ENCODE measurements around the gene CAMK1D. TPM values are rescaled to one million over a fixed set of nuclear protein-coding genes. Genes with fewer than 3 reads are reported as not detected.

Gene CAMK1D
- total and polyA plus RNA-seq, 2 of the 4 experiments (the other 2 are of a cell fraction), result 5.0 to 5.3 TPM

DNA sequence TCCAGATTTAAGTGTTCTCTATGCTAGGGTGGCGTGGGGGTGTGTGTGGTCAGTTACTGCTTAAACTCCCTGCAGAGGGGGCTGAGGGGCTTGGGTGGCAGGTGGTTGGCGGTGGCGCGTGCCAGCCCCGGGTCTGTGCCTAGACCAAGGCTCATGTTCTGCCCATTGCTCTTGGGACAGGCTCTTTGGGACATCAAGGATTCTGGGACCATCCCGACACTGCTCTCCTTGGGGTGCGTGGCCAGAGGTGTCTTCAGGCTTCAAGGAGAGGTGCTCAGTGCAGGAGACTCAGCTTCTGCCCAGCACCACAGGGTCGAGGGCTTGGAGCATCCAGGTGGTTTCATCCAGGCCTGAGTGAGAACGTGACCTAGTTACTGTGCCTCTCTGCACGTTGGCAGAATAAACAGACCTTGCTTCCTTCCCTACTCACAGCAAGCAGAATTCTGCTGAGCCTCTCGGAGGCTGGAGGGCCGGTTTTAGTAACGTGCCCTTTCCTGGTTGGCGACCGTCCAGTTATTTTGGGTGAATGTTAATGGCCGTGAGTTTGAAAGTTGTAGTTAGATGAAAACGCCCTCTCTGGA is 39.9 kb downstream of the CAMK1D start:
- BruUV-seq (replicated peaks), result no TSS peak
- no peaks in the 10 kb centered on the region for H3K36me3 ChIP-seq (ENCODE audit: control insufficient read depth, insufficient read depth, low read length)
- H2BK120ac ChIP-seq (ENCODE audit: low read depth, low read length), result no peak overlapping the region
- no peaks in the 10 kb centered on the region for H4K20me1 ChIP-seq (ENCODE audit: insufficient read depth, low read length)
- ATAC-seq (ENCODE audit: low read depth) (no peak), DNase-seq (no peak)
- in situ Hi-C loops (cut with MboI; ENCODE audit: low sequenced_read_pairs), result no loop called here
- H3K9me3 ChIP-seq (ENCODE audit: control insufficient read depth, insufficient read depth, low read length), result 0 out of 2 replicates have a peak, but pooled peaks cover 3% of the 10 kb centered on the region
- dilution Hi-C loops (cut with HindIII; ENCODE audit: low sequenced_read_pairs, unreplicated experiment), result no loop called here
- H3K18ac ChIP-seq (ENCODE audit: low read depth, low read length), result no peak overlapping the region
- no peaks in the 10 kb centered on the region for H3K79me1 ChIP-seq (ENCODE audit: low read depth in 1 of 2, low read length in 2 of 2)
- H2AK5ac ChIP-seq (ENCODE audit: low read depth, low read length), result no peak overlapping the region
- H3K9me1 ChIP-seq (ENCODE audit: insufficient read depth, low read length), result no peaks in the 10 kb centered on the region
- ChIA-PET POLR2A (ENCODE audit: unreplicated experiment) (no interaction called here), CTCF (no interaction called here)
- no peak overlapping the region for H3K56ac ChIP-seq (ENCODE audit: extremely low read depth, insufficient read depth, low read length)
- no peaks in the 10 kb centered on the region; the same call in 1 of the 2 replicates for H3K4me1 ChIP-seq (ENCODE audit: control insufficient read depth, insufficient read depth, low read length)
- no peak overlapping the region for H3K9ac ChIP-seq (ENCODE audit: low read depth, low read length)
- H4K91ac ChIP-seq (ENCODE audit: insufficient read depth, low read depth, low read length), result no peak overlapping the region
- H2AFZ ChIP-seq (replicated peaks; ENCODE audit: low read length, poor library complexity), result no peak overlapping the region
- H3K14ac ChIP-seq (replicated peaks; ENCODE audit: low read depth, low read length), result no peak overlapping the region
- H3K4me3 ChIP-seq (ENCODE audit: insufficient read depth, low read depth, low read length), result no peak overlapping the region
- no peak overlapping the region for H2BK15ac ChIP-seq (ENCODE audit: low read depth, low read length)
- no peak overlapping the region for H2BK5ac ChIP-seq (ENCODE audit: low read depth, low read length, poor library complexity, severe bottlenecking)
- TF ChIP-seq FOS (IDR thresholded peaks at IDR 0.05; ENCODE audit: low read depth, low read length) (no peak), RFX5 (IDR thresholded peaks at IDR 0.05; ENCODE audit: low read depth, low read length) (no peak), CTCF (conservative IDR thresholded peaks at IDR 0.05; ENCODE audit: low read depth, low read length) (no peak), MAFK (IDR thresholded peaks at IDR 0.05; ENCODE audit: low read depth, low read length) (no peak), CHD1 (IDR thresholded peaks at IDR 0.05; ENCODE audit: low read depth, low read length) (no peak), NFE2L2 (IDR thresholded peaks at IDR 0.05; ENCODE audit: low read depth, low read length) (no peak), MXI1 (IDR thresholded peaks at IDR 0.05; ENCODE audit: borderline replicate concordance, low read depth, low read length) (no peak), SMC3 (IDR thresholded peaks at IDR 0.05; ENCODE audit: low read depth, low read length) (no peak), MAZ (IDR thresholded peaks at IDR 0.05; ENCODE audit: borderline replicate concordance, low read depth, low read length) (no peak), RAD21 (IDR thresholded peaks at IDR 0.05; ENCODE audit: low read length) (no peak), POLR2A (IDR thresholded peaks at IDR 0.05; ENCODE audit: low read depth, low read length) (no peak), BHLHE40 (IDR thresholded peaks at IDR 0.05; ENCODE audit: low read depth, low read length) (no peak)
- TF ChIP-seq, protein P1, sequence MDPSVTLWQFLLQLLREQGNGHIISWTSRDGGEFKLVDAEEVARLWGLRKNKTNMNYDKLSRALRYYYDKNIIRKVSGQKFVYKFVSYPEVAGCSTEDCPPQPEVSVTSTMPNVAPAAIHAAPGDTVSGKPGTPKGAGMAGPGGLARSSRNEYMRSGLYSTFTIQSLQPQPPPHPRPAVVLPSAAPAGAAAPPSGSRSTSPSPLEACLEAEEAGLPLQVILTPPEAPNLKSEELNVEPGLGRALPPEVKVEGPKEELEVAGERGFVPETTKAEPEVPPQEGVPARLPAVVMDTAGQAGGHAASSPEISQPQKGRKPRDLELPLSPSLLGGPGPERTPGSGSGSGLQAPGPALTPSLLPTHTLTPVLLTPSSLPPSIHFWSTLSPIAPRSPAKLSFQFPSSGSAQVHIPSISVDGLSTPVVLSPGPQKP (IDR thresholded peaks at IDR 0.05; ENCODE audit: borderline replicate concordance, low read depth, low read length), result no peak
- no peak overlapping the region for H3K23ac ChIP-seq (ENCODE audit: low read depth, low read length)
- H4K8ac ChIP-seq (ENCODE audit: low read depth in 2 of 2, low read length in 2 of 2), result no peak overlapping the region
- intact Hi-C loops (cut with micrococcal nuclease), result no loop called here
- 50% methylated on average over 5 of the region's 17 CpGs; no CpG with 5 or more reads in 1 of the 2 experiments for WGBS, 2 experiments (ENCODE audit: extremely low coverage in 2 of 2, insufficient read length in 1 of 2)
- no peak overlapping the region for H3K4me2 ChIP-seq (ENCODE audit: low read depth, low read length)
- no peak overlapping the region for H3K4ac ChIP-seq (ENCODE audit: low read depth, low read length)
- H3K27me3 ChIP-seq (ENCODE audit: control insufficient read depth, insufficient read depth, low read length), result 0 out of 2 replicates have a peak, but pooled peaks cover 4% of the 10 kb centered on the region
- H2BK20ac ChIP-seq (ENCODE audit: low read depth, low read length), result no peak overlapping the region
- H3K27ac ChIP-seq (ENCODE audit: insufficient read depth, low read length), result no peak overlapping the region
- H4K5ac ChIP-seq (ENCODE audit: low read depth, low read length), result no peak overlapping the region
- H2AK9ac ChIP-seq (replicated peaks; ENCODE audit: low read depth, low read length, poor library complexity), result no peak overlapping the region

Data from IMR-90 (cell line).